HepG2 (cell line): ENCODE data around the gene SERPINF2.
"Not testable (repeated sequence)": the region's sequence is repeated elsewhere in the genome, so short reads cannot be mapped to it uniquely, and the experiment has no call there.

Experiments
- ARNT ChIP-seq: fragments of 450-650 bp; IDR thresholded peaks from 2 replicates; pipeline ENCODE4 v1.6.1; 2017
- ATF4 ChIP-seq, 2 experiments: fragments of 450-650 bp in 1 of 2; sonication (generic) in 1 of 2; formaldehyde crosslinking; IDR thresholded peaks; 2 replicates each; pipeline versions ENCODE4 v1.5.0 to v1.8.0; 2020 to 2022; ENCODE audit warnings: mild to moderate bottlenecking in 1 of 2, missing genetic modification reagents in 1 of 2
- CTCF ChIP-seq: sonication (generic); formaldehyde crosslinking; IDR thresholded peaks from 2 replicates; pipeline ENCODE4 v1.5.0; 2020; ENCODE audit warnings: mild to moderate bottlenecking, missing genetic modification reagents, moderate library complexity
- EP300 ChIP-seq, 3 experiments: sonication (generic) in 1 of 3; formaldehyde crosslinking in 1 of 3; IDR thresholded peaks; 2 replicates each; pipeline versions ENCODE4 v1.5.1 to v1.6.1; 2011 to 2020; ENCODE audit warnings: low read depth in 2 of 3, low read length in 2 of 3, borderline replicate concordance in 1 of 3, improper control_type of control experiment in 1 of 3, mild to moderate bottlenecking in 1 of 3, missing genetic modification reagents in 1 of 3, moderate library complexity in 1 of 3
- FOSL2 ChIP-seq: sonication (generic); formaldehyde crosslinking; IDR thresholded peaks from 2 replicates; pipeline ENCODE4 v1.4.0; 2020; ENCODE audit warnings: missing genetic modification reagents
- PREB ChIP-seq: sonication (generic); formaldehyde crosslinking; IDR thresholded peaks from 2 replicates; pipeline ENCODE4 v1.4.0; 2020; ENCODE audit warnings: missing genetic modification reagents
- SMAD1 ChIP-seq: sonication (generic); formaldehyde crosslinking; IDR thresholded peaks from 2 replicates; pipeline ENCODE4 v1.4.0; 2020; ENCODE audit warnings: missing genetic modification reagents, low read depth, mild to moderate bottlenecking, borderline replicate concordance
- UBTF ChIP-seq: sonication (generic); formaldehyde crosslinking; IDR thresholded peaks from 2 replicates; pipeline ENCODE4 v1.4.0; 2020; ENCODE audit warnings: mild to moderate bottlenecking, missing genetic modification reagents
- ZNF292 ChIP-seq: sonication (generic); formaldehyde crosslinking; IDR thresholded peaks from 2 replicates; pipeline ENCODE4 v1.8.1; 2022; ENCODE audit warnings: mild to moderate bottlenecking, low read depth, missing genetic modification reagents, borderline replicate concordance
- ZNF3 ChIP-seq: IDR thresholded peaks from 2 replicates; pipeline ENCODE4 v1.7.0; 2017; ENCODE audit warnings: inconsistent platforms
- ZNF333 ChIP-seq: sonication (generic); formaldehyde crosslinking; IDR thresholded peaks from 2 replicates; pipeline ENCODE4 v1.4.0; 2020; ENCODE audit warnings: mild to moderate bottlenecking, missing genetic modification reagents, borderline replicate concordance
- ZNF687 ChIP-seq: sonication (generic); formaldehyde crosslinking; IDR thresholded peaks from 2 replicates; pipeline ENCODE4 v1.5.1; 2020; ENCODE audit warnings: mild to moderate bottlenecking, missing genetic modification reagents, moderate library complexity

GRCh38 chr17:1722022-1722421, 20.6 kb upstream of the SERPINF2 start:
- TF ChIP-seq CTCF (CRISPR knock-in tag); ZNF687 (CRISPR knock-in tag); EP300 (IDR thresholded peaks at IDR 0.05; ENCODE audit: low read depth in 2 of 2, low read length in 2 of 2); EP300 (CRISPR knock-in tag; IDR thresholded peaks at IDR 0.05; ENCODE audit: borderline replicate concordance); ATF4 (CRISPR knock-in tag; IDR thresholded peaks at IDR 0.05); ZNF3; UBTF (CRISPR knock-in tag); FOSL2 (CRISPR knock-in tag); ZNF333; ZNF292 (CRISPR knock-in tag); ARNT; PREB (CRISPR knock-in tag); SMAD1 (CRISPR knock-in tag): not testable (repeated sequence)
